Psoas muscle (tissue), 8 donors: ENCODE measurements around the gene KLHL35. TPM values are rescaled to one million over a fixed set of nuclear protein-coding genes. Genes with fewer than 3 reads are reported as not detected.

Source experiments
- ATAC-seq, 4 donors: fragments of 200-7000 bp; cut with Tn5 transposase; one replicate each; pipeline ENCODE4 v1.9.1; 2020; ENCODE audit warnings: moderate library complexity in 3 of 4, mild to moderate bottlenecking in 2 of 4
- DNase-seq, 2 donors: peaks; one replicate each; pipeline ENCODE4 v3.0.0-alpha.2; 2020
- H3K27ac ChIP-seq: fragments of 200-600 bp; one replicate; pipeline ENCODE4 v1.8.0; 2022
- H3K27me3 ChIP-seq, 3 donors: fragments of 200-600 bp in 1 of 3; one replicate each; pipeline versions ENCODE4 v1.6.1 to v1.8.0; 2013 to 2022; ENCODE audit warnings: low read length in 2 of 3, mild to moderate bottlenecking in 2 of 3, moderate library complexity in 1 of 3; ENCODE audit not compliant: insufficient read depth in 3 of 3
- H3K36me3 ChIP-seq, 2 donors: fragments of 200-600 bp in 1 of 2; one replicate each; pipeline versions ENCODE4 v1.6.1 to v1.8.0; 2013 to 2022; ENCODE audit warnings: low read depth in 1 of 2, mild to moderate bottlenecking in 1 of 2, moderate library complexity in 1 of 2; ENCODE audit not compliant: insufficient read depth in 1 of 2
- H3K4me1 ChIP-seq: fragments of 200-600 bp; one replicate; pipeline ENCODE4 v1.8.0; 2022
- H3K4me3 ChIP-seq: fragments of 200-600 bp; one replicate; pipeline ENCODE4 v1.8.0; 2022; ENCODE audit warnings: mild to moderate bottlenecking
- H3K9me3 ChIP-seq: fragments of 200-600 bp; one replicate; pipeline ENCODE4 v1.8.0; 2022
- CTCF ChIP-seq: fragments of 200-600 bp; IDR thresholded peaks from one replicate; pipeline ENCODE4 v1.8.0; 2022; ENCODE audit warnings: antibody characterized with exemption
- WGBS, 3 donors: extraction: QIAGEN DNeasy Blood & Tissue Kit; methylation state at CpG; one replicate each; pipeline versions ENCODE4 v1.1.6 to v1.1.7; 2013; 5-methylcytosine and 5-hydroxymethylcytosine counted together
- intact Hi-C, 2 donors: fragments of 100-400 bp; cut with DNase I; formaldehyde crosslinking; loops; one replicate each; pipeline versions ENCODE4 v1.11.0 to v1.14.2; 2022
- polyA plus RNA-seq, 3 donors: library from polyadenylated mRNA; stranded (reverse); fragments of 200-250 nt; gene quantifications; one replicate each; pipeline ENCODE4 v1.2.3, GENCODE V29; 2013
- total RNA-seq, 4 donors: library from RNA; stranded (reverse); fragmentation: NEBNext Ultra II Directional in 2 of 4; extraction: Animal tissue kit (Norgen Biotek cat#: 25700) in 2 of 4; gene quantifications; one replicate each; pipeline versions ENCODE4 v1.2.1 to v1.2.4, GENCODE V29; 2021 to 2023
- donor health status: healthy with polysubstance abuse.
- donor health status: DM: no; HTN: no; CAD: no; lungs with moderate emphysema.
- donor health status: Bipolar disorder and iron deficiency.
- donor health status: healthy.
- donor health status: DM: yes; HTN: yes; CAD: no.
- donor health status: DM: no; HTN: no; CAD: no.
- donor health status: DM: no; HTN: no; CAD: no.
- donor health status: DM: yes; HTN: yes; CAD: no.

The KLHL35 gene
- total and polyA plus RNA-seq, 7 donors = 0.34 to 4.1 (median 0.56) TPM

GRCh38 chr11:75402002-75402773 lies 30.8 kb downstream of the KLHL35 start:
- Histone ChIP-seq H3K27ac (peak overlapping the region; percentile 91), H3K27me3 (no peaks in the 10 kb centered on the region), H3K4me1 (peaks cover 36% of the 10 kb centered on the region), H3K4me3 (peak overlapping the region; percentile 78), H3K9me3 (no peaks in the 10 kb centered on the region), H3K36me3 (peaks cover 23 to 74% of the 10 kb centered on the region in 2 donors)
- ATAC-seq = peak in 3 of 4 donors; percentile 40 to 62 (median 59)
- DNase-seq = no peak
- intact Hi-C loops = no loop called here
- 57 to 82% (median 58%) methylated on average over 10 of the region's 10 CpGs for WGBS, 3 donors
- no peak for TF ChIP-seq CTCF

GRCh38 chr11:75400146-75400865 lies 32.7 kb downstream of the KLHL35 start:
- no peak for TF ChIP-seq CTCF
- H3K9me3 ChIP-seq = no peaks in the 10 kb centered on the region
- peaks cover 33% of the 10 kb centered on the region for H3K4me1 ChIP-seq
- 17 to 22% (median 20%) methylated on average over 11 of the region's 11 CpGs for WGBS, 3 donors
- H3K27me3 ChIP-seq = no peaks in the 10 kb centered on the region
- H3K4me3 ChIP-seq = peak overlapping the region; percentile 78
- H3K36me3 ChIP-seq = peaks cover 17 to 55% of the 10 kb centered on the region in 2 donors
- ATAC-seq (peak; percentile 7 to 20 (median 12)), DNase-seq (no peak)
- intact Hi-C loops = no loop called here
- peak overlapping the region; percentile 91 for H3K27ac ChIP-seq

- ATAC-seq (peak; percentile 93 to 96 (median 96)), DNase-seq (peak; percentile 93 to 95)
- H3K9me3 ChIP-seq = no peaks in the 10 kb centered on the region
- intact Hi-C loops = no loop called here
- peak within 1 kb of the TSS; percentile 78 for H3K4me3 ChIP-seq
- TF ChIP-seq CTCF = peak; percentile 12
- peak within 1 kb of the TSS; percentile 91 for H3K27ac ChIP-seq
- H3K27me3 ChIP-seq = no peaks in the 10 kb centered on the region
- peaks cover 33% of the 10 kb centered on the region for H3K4me1 ChIP-seq
- peaks cover 16 to 48% of the 10 kb centered on the region in 2 donors for H3K36me3 ChIP-seq
- 0 to 1% (median 1%) methylated on average over 55 of the region's 55 CpGs for WGBS, 3 donors
These were observed 33.5 kb downstream of the KLHL35 start, which contains the start of gene RPS3 for GRCh38 chr11:75399344-75400145. TSS of gene RPS3 (plus strand) at chr11:75399518. CDS start at chr11:75399548, 30 bp downstream.

GRCh38 chr11:75398906-75399305 lies 34.1 kb downstream of the KLHL35 start:
- intact Hi-C loops = no loop called here
- WGBS, 3 donors = 70 to 81% (median 77%) methylated on average over 8 of the region's 8 CpGs
- peaks cover 33% of the 10 kb centered on the region for H3K4me1 ChIP-seq
- no peak for TF ChIP-seq CTCF
- peaks cover 16 to 41% of the 10 kb centered on the region in 2 donors for H3K36me3 ChIP-seq
- H3K27me3 ChIP-seq = no peaks in the 10 kb centered on the region
- H3K4me3 ChIP-seq = no peak overlapping the region
- ATAC-seq (peak in 2 of 4 donors; percentile 2), DNase-seq (no peak)
- no peak overlapping the region for H3K27ac ChIP-seq
- no peaks in the 10 kb centered on the region for H3K9me3 ChIP-seq
